Hepatocyte (in vitro differentiated cells): Measurements from ENCODE around the gene PRDM16. TPM values are rescaled to one million over a fixed set of nuclear protein-coding genes. Genes with fewer than 3 reads are reported as not detected.

ENCODE experiments used
- DNase-seq: peaks from one replicate; pipeline ENCODE4 v3.0.0-alpha.2; 2016; ENCODE audit warnings: low spot score
- H2AFZ ChIP-seq: fragments of 200-600 bp; sonication (generic); 2 replicates; pipeline ENCODE4 v1.6.0; 2016; ENCODE audit warnings: antibody characterized with exemption, mild to moderate bottlenecking
- H3K27ac ChIP-seq: fragments of 200-600 bp; sonication (generic); 2 replicates; pipeline ENCODE4 v1.5.1; 2016; ENCODE audit warnings: mild to moderate bottlenecking
- H3K27me3 ChIP-seq: fragments of 200-600 bp; sonication (generic); 2 replicates; pipeline ENCODE4 v1.6.1; 2016
- H3K36me3 ChIP-seq: fragments of 200-600 bp; sonication (generic); replicated peaks from 2 replicates; pipeline ENCODE4 v1.5.1; 2016; ENCODE audit warnings: low read depth; ENCODE audit not compliant: insufficient read depth
- H3K4me1 ChIP-seq: fragments of 200-600 bp; sonication (generic); 2 replicates; pipeline ENCODE4 v1.5.1; 2016; ENCODE audit warnings: mild to moderate bottlenecking, moderate library complexity; ENCODE audit not compliant: insufficient read depth
- H3K4me2 ChIP-seq: fragments of 200-600 bp; sonication (generic); 2 replicates; pipeline ENCODE4 v1.6.0; 2016
- H3K4me3 ChIP-seq: fragments of 200-600 bp; sonication (generic); 2 replicates; pipeline ENCODE4 v1.5.1; 2016; ENCODE audit warnings: mild to moderate bottlenecking
- H3K79me2 ChIP-seq: fragments of 200-600 bp; sonication (generic); 2 replicates; pipeline ENCODE4 v1.6.0; 2017; ENCODE audit warnings: mild to moderate bottlenecking
- H3K9me2 ChIP-seq: fragments of 200-600 bp; sonication (generic); replicated peaks from 2 replicates; pipeline ENCODE4 v1.6.0; 2017; ENCODE audit warnings: mild to moderate bottlenecking; ENCODE audit not compliant: insufficient read depth
- H3K9me3 ChIP-seq: fragments of 200-600 bp; sonication (generic); 2 replicates; pipeline ENCODE4 v1.5.1; 2016; ENCODE audit warnings: low read depth, mild to moderate bottlenecking
- H4K20me1 ChIP-seq: fragments of 200-600 bp; sonication (generic); 2 replicates; pipeline ENCODE4 v1.6.0; 2016; ENCODE audit warnings: mild to moderate bottlenecking; ENCODE audit not compliant: insufficient read depth, poor library complexity, severe bottlenecking
- CTCF ChIP-seq: fragments of 200-600 bp; sonication (generic); IDR thresholded peaks from 2 replicates; pipeline ENCODE4 v1.5.1; 2016; ENCODE audit warnings: antibody characterized with exemption, mild to moderate bottlenecking; ENCODE audit not compliant: poor library complexity
- EZH2 ChIP-seq: fragments of 200-600 bp; sonication (generic); IDR thresholded peaks from 2 replicates; pipeline ENCODE4 v1.6.1; 2016; ENCODE audit warnings: antibody characterized with exemption, mild to moderate bottlenecking, borderline replicate concordance
- EZH2phosphoT487 ChIP-seq: fragments of 200-600 bp; sonication (generic); IDR thresholded peaks from one replicate; pipeline ENCODE4 v1.6.1; 2018; ENCODE audit warnings: antibody characterized with exemption, mild to moderate bottlenecking, low read depth, moderate library complexity; ENCODE audit not compliant: unreplicated experiment, severe bottlenecking
- WGBS: methylation state at CpG from one replicate; pipeline ENCODE4 v1.1.6; 2016; ENCODE audit warnings: low lambda C conversion rate; ENCODE audit errors: missing lambda C conversion rate; 5-methylcytosine and 5-hydroxymethylcytosine counted together
- polyA plus RNA-seq: library from polyadenylated mRNA; unstranded; fragments of >200 nt; fragmentation: Nextera tagmentation; extraction: Ambion mirVana; gene quantifications from 2 replicates; pipeline ENCODE4 v1.2.1, GENCODE V29; 2016
- total RNA-seq: library from RNA; depleted of rRNA; stranded (reverse); fragments of >200 nt; gene quantifications from 2 replicates; pipeline ENCODE4 v1.2.3, GENCODE V29; 2014

PRDM16 gene
- total and polyA plus RNA-seq, 2 experiments from 2014 or later, result 8.1 to 9.9 TPM

- Histone ChIP-seq H3K9me2 (no peaks in the 10 kb centered on the region), H2AFZ (no peak overlapping the region), H3K4me3 (no peak overlapping the region), H4K20me1 (no peaks in the 10 kb centered on the region), H3K27ac (no peak overlapping the region), H3K4me2 (no peak overlapping the region), H3K4me1 (peaks cover 17% of the 10 kb centered on the region), H3K27me3 (no peaks in the 10 kb centered on the region), H3K79me2 (no peaks in the 10 kb centered on the region), H3K9me3 (no peaks in the 10 kb centered on the region), H3K36me3 (no peaks in the 10 kb centered on the region)
- TF ChIP-seq EZH2phosphoT487 (no peak), EZH2 (no peak), CTCF (no peak)
- DNase-seq, result no peak
- WGBS, result 90% methylated on average over 15 of the region's 15 CpGs
Measured at GRCh38 chr1:3125078-3125477, 56.1 kb downstream of the PRDM16 start.

- no peak overlapping the region for H3K4me3 ChIP-seq
- no peak overlapping the region for H3K4me2 ChIP-seq
- no peaks in the 10 kb centered on the region for H3K9me3 ChIP-seq
- no peaks in the 10 kb centered on the region for H4K20me1 ChIP-seq
- no peaks in the 10 kb centered on the region for H3K36me3 ChIP-seq
- TF ChIP-seq EZH2 (no peak), CTCF (no peak), EZH2phosphoT487 (no peak)
- no peak for DNase-seq
- H2AFZ ChIP-seq, result no peak overlapping the region
- H3K27ac ChIP-seq, result no peak overlapping the region
- no peaks in the 10 kb centered on the region for H3K27me3 ChIP-seq
- H3K79me2 ChIP-seq, result no peaks in the 10 kb centered on the region
- WGBS, result 84% methylated on average over 47 of the region's 47 CpGs
- peaks cover 15% of the 10 kb centered on the region for H3K4me1 ChIP-seq
- no peaks in the 10 kb centered on the region for H3K9me2 ChIP-seq
Measured at GRCh38 chr1:3125546-3126368, 56.8 kb downstream of the PRDM16 start.

GRCh38 chr1:3126756-3127678, 58.0 kb downstream of the PRDM16 start:
- Histone ChIP-seq H3K79me2 (no peaks in the 10 kb centered on the region), H4K20me1 (no peaks in the 10 kb centered on the region), H3K4me1 (peaks cover 16% of the 10 kb centered on the region), H3K27ac (peak overlapping the region; percentile 26), H3K27me3 (no peaks in the 10 kb centered on the region), H3K9me2 (no peaks in the 10 kb centered on the region), H3K36me3 (no peaks in the 10 kb centered on the region), H2AFZ (no peak overlapping the region), H3K4me2 (peak overlapping the region; percentile 20), H3K9me3 (no peaks in the 10 kb centered on the region), H3K4me3 (no peak overlapping the region)
- TF ChIP-seq EZH2phosphoT487 (no peak), EZH2 (no peak), CTCF (no peak)
- WGBS, result 70% methylated on average over 28 of the region's 28 CpGs
- DNase-seq, result no peak
